22Rv1 (cell line): ENCODE data around the gene SMCR8.

Source experiments
- H3K27ac ChIP-seq: fragments of 450-650 bp; 2 replicates; pipeline ENCODE4 v1.5.1; 2017
- ZFX ChIP-seq: fragments of 450-650 bp; IDR thresholded peaks from 2 replicates; pipeline ENCODE4 v1.6.1; 2017; ENCODE audit warnings: antibody characterized with exemption, borderline replicate concordance
- TF ChIP-seq, protein P1 (sequence below): fragments of 450-650 bp; IDR thresholded peaks from 2 replicates; pipeline ENCODE4 v1.5.1; 2017; ENCODE audit warnings: mild to moderate bottlenecking

Gene SMCR8

DNA sequence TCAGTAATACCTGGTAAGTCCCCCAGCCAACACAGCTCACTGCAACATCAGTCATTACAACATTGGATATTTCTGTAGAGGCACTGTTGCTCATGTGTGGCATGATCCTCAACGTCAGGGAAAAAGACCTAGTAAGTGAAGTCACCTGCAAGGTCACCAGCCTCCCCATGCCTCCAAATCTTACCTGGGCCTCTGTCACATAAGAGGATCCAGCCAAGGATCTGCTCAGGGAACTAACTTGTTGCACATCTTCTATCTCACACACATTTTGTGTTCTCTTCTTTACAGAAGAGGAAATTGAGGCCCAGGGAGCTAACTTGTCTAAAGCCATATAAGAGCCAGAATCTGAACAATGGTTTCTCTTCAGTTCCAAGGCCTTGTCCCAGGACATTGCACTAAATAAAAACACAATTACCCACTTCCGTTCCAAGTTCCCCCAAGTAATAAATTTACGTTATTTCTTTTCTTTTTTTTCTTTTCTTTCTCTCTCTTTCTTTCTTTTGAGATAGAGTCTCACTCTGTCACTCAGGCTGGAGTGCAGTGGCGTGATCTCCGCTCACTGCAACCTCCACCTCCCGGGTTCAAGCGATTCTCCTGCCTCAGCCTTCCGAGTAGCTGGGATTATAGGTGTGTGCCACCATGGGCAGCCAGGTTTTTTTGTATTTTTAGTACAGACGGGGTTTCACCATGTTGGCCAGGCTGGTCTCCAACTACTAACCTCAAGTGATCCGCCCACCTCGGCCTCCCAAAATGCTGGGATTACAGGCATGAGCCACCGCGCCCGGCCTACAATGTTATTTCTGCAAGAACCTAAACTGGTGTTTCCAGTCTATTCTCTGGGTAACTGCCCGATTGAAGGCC lies 47.0 kb downstream of the SMCR8 start:
- peak overlapping the region; percentile 78 for H3K27ac ChIP-seq
- TF ChIP-seq ZFX, result no peak
- TF ChIP-seq, protein P1, sequence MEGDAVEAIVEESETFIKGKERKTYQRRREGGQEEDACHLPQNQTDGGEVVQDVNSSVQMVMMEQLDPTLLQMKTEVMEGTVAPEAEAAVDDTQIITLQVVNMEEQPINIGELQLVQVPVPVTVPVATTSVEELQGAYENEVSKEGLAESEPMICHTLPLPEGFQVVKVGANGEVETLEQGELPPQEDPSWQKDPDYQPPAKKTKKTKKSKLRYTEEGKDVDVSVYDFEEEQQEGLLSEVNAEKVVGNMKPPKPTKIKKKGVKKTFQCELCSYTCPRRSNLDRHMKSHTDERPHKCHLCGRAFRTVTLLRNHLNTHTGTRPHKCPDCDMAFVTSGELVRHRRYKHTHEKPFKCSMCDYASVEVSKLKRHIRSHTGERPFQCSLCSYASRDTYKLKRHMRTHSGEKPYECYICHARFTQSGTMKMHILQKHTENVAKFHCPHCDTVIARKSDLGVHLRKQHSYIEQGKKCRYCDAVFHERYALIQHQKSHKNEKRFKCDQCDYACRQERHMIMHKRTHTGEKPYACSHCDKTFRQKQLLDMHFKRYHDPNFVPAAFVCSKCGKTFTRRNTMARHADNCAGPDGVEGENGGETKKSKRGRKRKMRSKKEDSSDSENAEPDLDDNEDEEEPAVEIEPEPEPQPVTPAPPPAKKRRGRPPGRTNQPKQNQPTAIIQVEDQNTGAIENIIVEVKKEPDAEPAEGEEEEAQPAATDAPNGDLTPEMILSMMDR, result no peak

GRCh38 chr17:18362698-18363100 lies 47.6 kb downstream of the SMCR8 start:
- TF ChIP-seq, protein P1, result no peak
- TF ChIP-seq ZFX, result no peak
- H3K27ac ChIP-seq, result peak overlapping the region; percentile 78

GRCh38 chr17:18363101-18364049 lies 48.3 kb downstream of the SMCR8 start, which contains the start of gene SHMT1:
Gene SHMT1, minus strand, starts transcription at chr17:18363550. Its CDS starts 7,569 bp downstream, at chr17:18355981.
- peak within 1 kb of the TSS; percentile 78 for H3K27ac ChIP-seq
- TF ChIP-seq ZFX, result no peak
- TF ChIP-seq, protein P1, result no peak

- TF ChIP-seq, protein P1, result no peak
- TF ChIP-seq ZFX, result no peak
These were observed 49.1 kb downstream of the SMCR8 start for GRCh38 chr17:18364166-18364565.

GRCh38 chr17:18368946-18369345 lies 53.9 kb downstream of the SMCR8 start:
- no peak for TF ChIP-seq ZFX
- TF ChIP-seq, protein P1, result no peak
- H3K27ac ChIP-seq, result no peak overlapping the region

More at GRCh38 chr17:18364166-18364565, 49.1 kb downstream of the SMCR8 start:
- H3K27ac ChIP-seq, result no peak overlapping the region

DNA sequence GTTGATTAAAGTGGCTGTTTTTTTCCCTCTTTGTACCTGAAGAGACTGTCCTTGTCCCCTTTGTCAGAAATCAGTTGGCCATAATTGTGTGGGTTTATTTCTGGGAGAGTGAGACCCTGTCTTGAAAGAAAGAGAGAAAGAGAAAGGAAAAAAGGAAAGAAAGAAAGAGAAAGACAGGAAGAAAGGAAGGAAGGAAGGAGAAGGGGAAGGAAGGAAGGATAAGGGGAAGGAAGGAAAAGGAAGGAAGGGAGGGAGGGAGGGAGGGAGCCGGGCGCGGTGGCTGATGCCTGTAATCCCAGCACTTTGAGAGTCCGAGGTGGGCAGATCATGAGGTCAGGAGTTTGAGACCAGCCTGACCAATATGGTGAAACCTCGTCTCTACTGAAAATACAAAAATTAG lies 55.7 kb downstream of the SMCR8 start:
- H3K27ac ChIP-seq, result no peak overlapping the region
- TF ChIP-seq, protein P1, result no peak
- TF ChIP-seq ZFX, result no peak
